ENCODE measurements around the gene FYB1. TPM values are rescaled to one million over a fixed set of nuclear protein-coding genes. Genes with fewer than 3 reads are reported as not detected.

The FYB1 gene
- total RNA-seq, 1 experiment from 2014 or later: 1.3 TPM

DNA sequence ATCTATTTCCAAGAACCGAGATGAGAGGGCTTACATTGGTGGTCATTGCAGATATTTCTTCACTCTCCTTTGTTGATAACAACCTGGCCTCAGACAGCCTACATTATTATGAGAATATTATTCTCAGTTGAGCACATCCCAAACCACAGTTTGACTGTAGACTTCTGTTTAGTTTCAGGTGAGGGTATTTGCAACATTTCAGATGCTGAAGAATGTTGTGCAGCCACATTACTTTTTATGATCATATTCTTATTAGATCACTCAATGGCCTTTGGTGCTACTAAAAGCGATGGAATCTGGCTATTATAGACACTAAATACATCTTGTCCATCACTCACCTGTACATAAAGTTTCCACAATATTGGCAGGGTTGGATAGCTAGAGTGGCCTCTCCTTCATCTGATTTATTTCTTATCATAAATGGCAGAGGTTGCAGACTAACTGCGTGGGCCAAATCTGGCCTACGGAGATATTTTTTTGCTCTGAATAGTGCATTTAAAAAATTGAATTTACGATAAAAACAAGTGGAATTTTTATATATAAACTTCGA lies 119.0 kb downstream of the FYB1 start:
- Histone ChIP-seq H3K27me3 (replicated peaks; ENCODE audit: control insufficient read depth, insufficient read depth, low read length) (no peaks in the 10 kb centered on the region; the same call in 1 of the 2 replicates), H3K4me3 (ENCODE audit: low read depth, low read length) (no peak overlapping the region), H3K9me3 (no peaks in the 10 kb centered on the region; the same call in 1 of the 2 replicates), H3K36me3 (ENCODE audit: control insufficient read depth, insufficient read depth, low read length) (no peaks in the 10 kb centered on the region), H3K4me1 (peaks cover 11% of the 10 kb centered on the region; the same call in 1 of the 2 replicates)
- H3K27me3 Mint-ChIP-seq (ENCODE audit: insufficient read depth, unreplicated experiment): no peaks in the 10 kb centered on the region
- no peak for DNase-seq
- H3K9me3 Mint-ChIP-seq (ENCODE audit: unreplicated experiment): no peaks in the 10 kb centered on the region
- intact Hi-C loops (cut with micrococcal nuclease; ENCODE audit: unreplicated experiment): no loop called here
- H3K27ac Mint-ChIP-seq (ENCODE audit: unreplicated experiment): no peak overlapping the region
- no peak overlapping the region for H3K4me3 Mint-ChIP-seq (ENCODE audit: unreplicated experiment)
- TF ChIP-seq, protein P1, sequence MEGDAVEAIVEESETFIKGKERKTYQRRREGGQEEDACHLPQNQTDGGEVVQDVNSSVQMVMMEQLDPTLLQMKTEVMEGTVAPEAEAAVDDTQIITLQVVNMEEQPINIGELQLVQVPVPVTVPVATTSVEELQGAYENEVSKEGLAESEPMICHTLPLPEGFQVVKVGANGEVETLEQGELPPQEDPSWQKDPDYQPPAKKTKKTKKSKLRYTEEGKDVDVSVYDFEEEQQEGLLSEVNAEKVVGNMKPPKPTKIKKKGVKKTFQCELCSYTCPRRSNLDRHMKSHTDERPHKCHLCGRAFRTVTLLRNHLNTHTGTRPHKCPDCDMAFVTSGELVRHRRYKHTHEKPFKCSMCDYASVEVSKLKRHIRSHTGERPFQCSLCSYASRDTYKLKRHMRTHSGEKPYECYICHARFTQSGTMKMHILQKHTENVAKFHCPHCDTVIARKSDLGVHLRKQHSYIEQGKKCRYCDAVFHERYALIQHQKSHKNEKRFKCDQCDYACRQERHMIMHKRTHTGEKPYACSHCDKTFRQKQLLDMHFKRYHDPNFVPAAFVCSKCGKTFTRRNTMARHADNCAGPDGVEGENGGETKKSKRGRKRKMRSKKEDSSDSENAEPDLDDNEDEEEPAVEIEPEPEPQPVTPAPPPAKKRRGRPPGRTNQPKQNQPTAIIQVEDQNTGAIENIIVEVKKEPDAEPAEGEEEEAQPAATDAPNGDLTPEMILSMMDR (IDR thresholded peaks at IDR 0.05; ENCODE audit: insufficient read depth in 1 of 2, low read depth in 1 of 2, low read length in 1 of 2, severe bottlenecking in 1 of 2, unreplicated experiment in 1 of 2): no peak
- ChIA-PET POLR2A (no interaction called here), CTCF (no interaction called here)
- H3K4me1 Mint-ChIP-seq (ENCODE audit: low read depth, unreplicated experiment): no peaks in the 10 kb centered on the region
- H3K36me3 Mint-ChIP-seq (ENCODE audit: insufficient read depth, unreplicated experiment): no peaks in the 10 kb centered on the region
- no TSS peak for BruUV-seq (replicated peaks)

DNA sequence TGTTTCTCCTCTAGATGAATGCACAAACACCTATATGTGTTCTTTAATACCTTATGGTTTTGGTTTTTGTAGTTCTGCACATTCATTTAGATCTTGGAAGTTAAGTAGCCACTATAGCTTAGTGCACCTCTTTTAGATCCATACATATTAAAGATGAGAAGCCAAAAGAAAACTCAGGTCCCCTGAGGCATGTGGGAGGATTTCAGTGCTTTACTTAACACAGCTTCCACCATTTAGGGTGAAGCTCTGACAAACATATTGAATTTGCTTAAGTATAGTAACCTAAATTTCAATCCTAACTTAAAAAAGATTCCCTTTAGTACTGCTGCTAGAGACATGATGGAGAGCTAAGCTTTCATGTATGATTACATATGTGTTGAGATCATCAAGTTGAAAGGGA lies 119.5 kb downstream of the FYB1 start:
- no peak for DNase-seq
- no peak overlapping the region for H3K4me3 Mint-ChIP-seq (ENCODE audit: unreplicated experiment)
- no peaks in the 10 kb centered on the region for H3K27me3 Mint-ChIP-seq (ENCODE audit: insufficient read depth, unreplicated experiment)
- Histone ChIP-seq H3K27me3 (replicated peaks; ENCODE audit: control insufficient read depth, insufficient read depth, low read length) (no peaks in the 10 kb centered on the region; the same call in 1 of the 2 replicates), H3K4me3 (ENCODE audit: low read depth, low read length) (no peak overlapping the region), H3K4me1 (peaks cover 11% of the 10 kb centered on the region; the same call in 1 of the 2 replicates), H3K36me3 (ENCODE audit: control insufficient read depth, insufficient read depth, low read length) (no peaks in the 10 kb centered on the region), H3K9me3 (no peaks in the 10 kb centered on the region; the same call in 1 of the 2 replicates)
- no TSS peak for BruUV-seq (replicated peaks)
- H3K36me3 Mint-ChIP-seq (ENCODE audit: insufficient read depth, unreplicated experiment): no peaks in the 10 kb centered on the region
- H3K9me3 Mint-ChIP-seq (ENCODE audit: unreplicated experiment): no peaks in the 10 kb centered on the region
- H3K27ac Mint-ChIP-seq (ENCODE audit: unreplicated experiment): no peak overlapping the region
- H3K4me1 Mint-ChIP-seq (ENCODE audit: low read depth, unreplicated experiment): no peaks in the 10 kb centered on the region
- CTCF ChIA-PET: interaction anchor here (0.8 kb wide), 1 partner anchor 19 kb away, joined by 3 read pairs; no protein-coding TSS in a partner anchor
- intact Hi-C loops (cut with micrococcal nuclease; ENCODE audit: unreplicated experiment): no loop called here
- POLR2A ChIA-PET: no interaction called here
- TF ChIP-seq, protein P1 (IDR thresholded peaks at IDR 0.05; ENCODE audit: insufficient read depth in 1 of 2, low read depth in 1 of 2, low read length in 1 of 2, severe bottlenecking in 1 of 2, unreplicated experiment in 1 of 2): no peak

DNA sequence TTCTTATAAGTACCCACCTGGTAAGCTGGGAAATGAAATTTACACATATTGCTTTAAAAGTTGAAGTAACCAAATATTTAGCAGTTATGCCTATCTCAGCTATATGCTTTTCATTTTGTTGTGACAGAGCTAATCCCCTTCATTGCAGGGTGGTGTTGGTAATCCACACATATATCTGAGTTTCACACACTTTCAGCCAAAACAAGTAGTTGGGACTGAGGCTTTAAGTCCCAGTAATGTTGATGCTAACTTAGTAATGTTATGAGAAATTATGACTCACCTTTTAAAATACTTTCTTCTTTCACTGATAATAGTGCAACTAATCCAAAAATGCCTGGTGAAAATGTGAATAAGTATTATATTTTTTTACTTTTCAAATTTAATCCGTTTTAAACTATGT lies 126.0 kb downstream of the FYB1 start:
- Histone ChIP-seq H3K27me3 (replicated peaks; ENCODE audit: control insufficient read depth, insufficient read depth, low read length) (no peaks in the 10 kb centered on the region), H3K4me3 (ENCODE audit: low read depth, low read length) (no peak overlapping the region), H3K36me3 (ENCODE audit: control insufficient read depth, insufficient read depth, low read length) (no peaks in the 10 kb centered on the region), H3K4me1 (no peaks in the 10 kb centered on the region), H3K9me3 (peaks cover 8% of the 10 kb centered on the region)
- Mint-ChIP-seq H3K9me3 (ENCODE audit: unreplicated experiment) (peaks cover 13% of the 10 kb centered on the region), H3K36me3 (ENCODE audit: insufficient read depth, unreplicated experiment) (no peaks in the 10 kb centered on the region), H3K27me3 (ENCODE audit: insufficient read depth, unreplicated experiment) (no peaks in the 10 kb centered on the region), H3K4me1 (ENCODE audit: low read depth, unreplicated experiment) (no peaks in the 10 kb centered on the region), H3K4me3 (ENCODE audit: unreplicated experiment) (no peak overlapping the region), H3K27ac (ENCODE audit: unreplicated experiment) (no peak overlapping the region)
- no TSS peak for BruUV-seq (replicated peaks)
- intact Hi-C loops (cut with micrococcal nuclease; ENCODE audit: unreplicated experiment): no loop called here
- TF ChIP-seq, protein P1 (IDR thresholded peaks at IDR 0.05; ENCODE audit: insufficient read depth in 1 of 2, low read depth in 1 of 2, low read length in 1 of 2, severe bottlenecking in 1 of 2, unreplicated experiment in 1 of 2): no peak
- POLR2A ChIA-PET: no interaction called here
- CTCF ChIA-PET: no interaction called here
- DNase-seq: no peak

Measured in Caco-2 (cell line).